Islet of Langerhans (tissue), 1 donor: ENCODE measurements around the gene CD72.

Experiments
- FAIRE-seq: peaks from one replicate; lab custom pipeline; 2011; peaks lifted over from hg19 to GRCh38; lab: Jason Lieb, UNC

Gene CD72

DNA sequence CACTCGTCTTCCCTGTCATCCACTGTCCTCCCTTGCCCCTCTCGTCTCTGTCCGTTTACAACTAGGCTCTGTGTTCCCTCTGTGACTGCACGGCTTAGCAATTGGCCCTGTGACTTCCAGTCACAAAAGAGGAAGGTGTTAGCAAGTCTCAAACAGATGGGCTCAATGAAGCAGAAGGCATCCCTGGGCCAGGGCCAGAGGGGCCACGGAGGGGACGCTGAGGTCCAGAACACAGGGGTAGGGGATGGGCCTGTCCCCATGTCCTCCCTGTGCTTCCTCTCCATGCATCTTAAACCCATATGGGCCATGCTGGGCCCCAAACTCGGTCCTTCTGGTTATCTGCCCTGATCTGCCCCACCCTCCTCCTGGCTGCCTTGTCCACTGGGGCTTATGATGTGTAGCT, at the start of gene CD72:
TSS of gene CD72 (minus strand) at position 89 of the 403 bp plus-strand sequence. CDS start 110 bp downstream, outside the sequence.
- FAIRE-seq: no peak

- FAIRE-seq: no peak
These were observed 49.7 kb upstream of the CD72 start for GRCh38 chr9:35667939-35668338.

GRCh38 chr9:35666549-35666948, 48.3 kb upstream of the CD72 start:
- FAIRE-seq: no peak

DNA sequence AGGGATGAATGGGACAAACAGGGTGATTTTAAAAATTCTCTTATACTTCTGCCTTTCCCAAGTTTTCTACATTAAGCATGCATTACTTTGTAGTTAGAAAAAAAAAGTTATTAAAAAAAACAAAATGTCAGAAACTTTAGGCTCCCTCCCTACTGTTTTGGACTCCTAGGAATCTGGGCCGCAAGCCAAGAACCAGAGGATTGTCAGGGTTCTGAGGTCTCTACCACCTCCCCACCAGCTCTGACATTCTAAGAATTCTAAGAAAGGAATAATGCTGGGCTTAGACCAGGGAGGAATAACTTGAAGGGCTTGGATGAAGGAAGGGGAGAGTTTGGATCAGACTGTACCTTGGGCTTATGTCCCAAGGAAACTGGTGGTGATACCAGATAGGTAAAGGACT, 47.8 kb upstream of the CD72 start:
- no peak for FAIRE-seq

- FAIRE-seq: no peak
These were observed 47.2 kb upstream of the CD72 start for GRCh38 chr9:35665471-35665818.

DNA sequence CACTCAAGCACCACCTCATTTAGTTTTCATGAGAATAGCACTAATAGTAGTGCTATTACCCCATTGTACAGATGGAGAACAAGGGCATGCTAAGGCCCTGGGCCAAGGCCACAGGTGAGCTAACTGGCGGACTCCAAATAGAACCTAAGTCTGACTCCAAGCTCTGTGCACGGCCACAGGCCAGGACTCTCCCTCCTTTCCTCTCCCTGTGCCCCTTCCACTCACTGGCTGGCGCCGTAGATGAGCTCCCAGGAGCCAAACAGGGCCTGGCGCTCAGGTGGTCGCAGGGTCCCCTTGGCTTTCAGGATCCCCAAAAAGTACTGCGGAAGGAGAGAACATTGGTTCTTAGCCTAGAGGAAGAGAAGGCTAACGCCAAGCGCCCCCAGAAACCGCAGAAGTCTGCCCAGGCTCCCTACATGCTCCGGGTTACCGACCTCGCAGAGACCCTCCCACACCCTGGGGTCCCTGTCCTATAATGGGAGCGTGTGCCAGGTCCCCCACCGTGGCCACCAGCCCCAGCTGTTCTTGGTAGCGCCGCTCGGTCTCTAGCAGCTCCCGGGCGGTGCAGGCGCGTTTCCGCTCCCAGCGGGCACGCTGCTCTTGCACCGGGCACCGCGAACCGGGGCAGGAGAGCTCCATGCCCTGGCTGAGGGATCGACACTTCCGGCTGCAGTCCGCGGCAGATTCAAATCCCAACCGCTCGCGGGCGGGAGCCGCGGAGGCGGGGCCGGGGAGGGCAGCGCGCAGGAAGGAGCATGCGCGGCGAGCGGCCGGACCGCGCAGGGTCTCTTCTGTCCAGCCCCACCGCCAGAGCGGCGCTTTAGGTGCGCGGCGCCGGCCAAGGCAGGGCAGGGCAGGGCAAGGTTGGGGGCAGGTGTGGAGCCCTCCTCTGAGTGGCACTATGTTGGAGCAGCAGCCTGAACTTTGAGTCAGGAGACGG, 46.6 kb upstream of the CD72 start, which contains the start of gene ARHGEF39:
TSS of gene ARHGEF39 (minus strand) at position 665 of the 940 bp plus-strand sequence. CDS start at position 639, 26 bp downstream.
- FAIRE-seq: no peak

DNA sequence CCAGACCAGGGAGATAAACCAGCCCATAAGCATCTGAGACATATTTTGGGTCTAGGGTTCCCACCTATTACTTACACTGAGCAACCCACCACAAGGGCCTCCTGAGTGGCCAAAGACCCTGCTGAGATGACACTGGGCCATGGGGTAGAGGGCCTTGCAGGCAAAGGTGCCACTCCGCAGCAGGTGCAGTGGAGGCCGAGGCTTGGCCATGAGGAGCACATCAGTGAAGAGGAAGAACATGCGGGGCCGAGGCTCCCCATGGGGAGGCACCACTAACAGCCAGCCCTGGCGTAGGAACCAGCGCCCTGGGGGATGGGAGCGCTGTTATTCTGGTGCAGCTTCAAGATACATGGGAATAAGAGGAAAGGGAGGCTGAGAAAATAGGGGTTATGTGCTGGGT, 44.2 kb upstream of the CD72 start:
- no peak for FAIRE-seq

DNA sequence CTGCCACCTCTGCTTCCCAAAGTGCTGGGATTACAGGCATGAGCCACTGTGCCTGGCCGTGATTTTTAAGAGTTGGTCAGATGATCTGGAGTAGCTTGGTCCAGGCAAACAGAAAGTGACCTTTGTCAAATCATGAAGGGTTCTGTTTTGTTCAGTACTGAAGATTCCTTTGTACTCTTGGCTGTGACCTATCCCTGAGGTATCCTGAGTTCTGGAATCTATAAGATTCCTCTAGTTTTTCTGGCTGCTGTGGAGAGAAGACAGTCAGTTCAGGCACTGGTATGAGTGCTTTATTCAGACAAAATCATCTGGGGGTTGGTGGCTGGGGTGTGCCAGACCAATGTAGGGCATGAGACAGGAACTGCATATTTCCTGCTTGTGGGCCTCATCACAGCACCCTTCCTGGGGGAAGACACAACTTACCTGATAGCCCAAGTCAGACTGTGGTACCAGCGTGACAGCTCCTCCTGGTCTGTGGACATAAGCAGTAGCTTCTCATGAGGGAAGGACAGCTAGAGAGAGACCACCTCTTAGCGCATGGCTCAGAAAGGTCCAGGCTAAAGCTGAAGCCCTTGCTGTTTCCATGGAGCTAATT, 43.6 kb upstream of the CD72 start:
- FAIRE-seq: no peak

GRCh38 chr9:35660966-35661415, 42.8 kb upstream of the CD72 start:
- no peak for FAIRE-seq

GRCh38 chr9:35659340-35659739, 41.1 kb upstream of the CD72 start:
- no peak for FAIRE-seq

GRCh38 chr9:35658968-35659220, 40.7 kb upstream of the CD72 start:
- FAIRE-seq: no peak

- no peak for FAIRE-seq
These were observed 40.1 kb upstream of the CD72 start, which contains the start of gene CCDC107 for GRCh38 chr9:35658137-35658967. TSS of gene CCDC107 (plus strand) at chr9:35658292. CDS start at chr9:35658380, 88 bp downstream.

- FAIRE-seq: peak; percentile 89
These were observed 39.4 kb upstream of the CD72 start, which contains the start of gene RMRP for GRCh38 chr9:35657546-35658136. TSS of gene RMRP (minus strand) at chr9:35658019.

DNA sequence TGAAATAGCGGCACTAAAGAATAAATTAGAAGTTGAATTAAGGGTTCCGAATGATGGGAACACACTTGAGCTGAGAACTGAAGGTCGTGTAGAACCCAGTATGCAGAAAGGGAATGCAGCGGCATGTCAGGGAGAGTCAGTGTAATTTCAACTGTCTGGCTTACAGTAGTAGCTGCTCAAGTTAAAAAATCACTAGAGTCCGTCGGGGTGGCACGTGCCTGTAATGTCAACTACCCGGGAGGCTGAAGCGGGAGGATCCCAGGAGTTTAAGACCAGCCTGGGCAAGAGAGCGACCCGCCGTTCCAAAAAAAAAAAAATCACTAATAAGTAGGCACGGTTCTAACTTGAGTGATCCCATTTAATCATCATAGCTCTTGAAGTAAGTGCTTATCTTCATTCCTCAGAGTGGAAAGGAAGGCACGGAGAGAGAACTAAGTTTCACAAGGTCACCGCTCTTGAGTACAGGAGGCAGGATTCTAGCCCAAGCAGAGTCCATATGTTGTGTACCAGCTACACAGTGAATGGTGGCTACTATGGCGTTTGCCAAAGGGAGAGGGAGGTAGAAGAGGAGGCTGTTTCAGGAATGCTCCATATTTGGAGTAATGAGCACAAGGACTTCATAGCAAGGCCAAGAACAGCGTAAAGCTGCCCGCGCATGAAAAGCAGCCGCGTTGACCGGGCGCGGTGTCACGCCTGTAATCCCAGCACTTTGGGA, 38.8 kb upstream of the CD72 start:
- FAIRE-seq: no peak

- FAIRE-seq: no peak
These were observed 38.1 kb upstream of the CD72 start for GRCh38 chr9:35656348-35656747.

DNA sequence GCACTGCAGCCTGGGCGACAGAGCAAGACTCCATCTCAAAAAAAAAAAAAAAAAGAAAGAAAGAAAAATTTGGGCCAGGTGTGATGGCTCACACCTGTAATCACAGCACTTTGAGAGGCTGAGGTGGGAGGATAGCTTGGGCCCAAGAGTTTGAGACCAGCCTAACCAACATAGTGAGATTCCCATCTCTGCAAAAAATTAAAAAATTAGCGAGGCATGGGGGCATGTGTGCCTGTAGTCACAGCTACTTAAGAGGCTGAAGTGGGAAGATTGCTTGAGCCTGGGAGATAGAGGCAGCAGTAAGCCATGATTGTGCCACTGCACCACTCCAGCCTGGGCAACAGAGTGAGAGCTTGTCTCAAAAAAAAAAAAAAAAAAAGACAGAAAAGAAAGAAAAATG, 35.4 kb upstream of the CD72 start:
- FAIRE-seq: no peak

DNA sequence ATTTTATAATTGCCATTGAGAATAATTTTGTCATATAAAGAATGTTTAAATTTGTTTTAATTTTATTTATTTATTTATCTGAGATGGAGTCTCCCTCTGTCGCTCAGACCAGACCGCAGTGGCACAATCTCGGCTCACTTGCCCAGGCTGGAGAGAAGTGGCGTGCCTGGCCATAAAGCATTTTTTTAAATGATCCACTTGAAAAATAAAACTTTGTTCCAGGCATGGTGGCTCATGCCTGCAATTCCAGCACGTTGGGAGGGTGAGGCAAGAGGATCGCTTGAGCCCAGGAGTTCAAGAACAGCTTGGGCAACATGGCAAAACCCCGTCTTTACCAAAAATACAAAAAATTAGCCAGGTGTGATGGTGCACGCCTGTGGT, 34.6 kb upstream of the CD72 start:
- FAIRE-seq: no peak

GRCh38 chr9:35651956-35652828, 34.0 kb upstream of the CD72 start:
- FAIRE-seq: peak; percentile 94

DNA sequence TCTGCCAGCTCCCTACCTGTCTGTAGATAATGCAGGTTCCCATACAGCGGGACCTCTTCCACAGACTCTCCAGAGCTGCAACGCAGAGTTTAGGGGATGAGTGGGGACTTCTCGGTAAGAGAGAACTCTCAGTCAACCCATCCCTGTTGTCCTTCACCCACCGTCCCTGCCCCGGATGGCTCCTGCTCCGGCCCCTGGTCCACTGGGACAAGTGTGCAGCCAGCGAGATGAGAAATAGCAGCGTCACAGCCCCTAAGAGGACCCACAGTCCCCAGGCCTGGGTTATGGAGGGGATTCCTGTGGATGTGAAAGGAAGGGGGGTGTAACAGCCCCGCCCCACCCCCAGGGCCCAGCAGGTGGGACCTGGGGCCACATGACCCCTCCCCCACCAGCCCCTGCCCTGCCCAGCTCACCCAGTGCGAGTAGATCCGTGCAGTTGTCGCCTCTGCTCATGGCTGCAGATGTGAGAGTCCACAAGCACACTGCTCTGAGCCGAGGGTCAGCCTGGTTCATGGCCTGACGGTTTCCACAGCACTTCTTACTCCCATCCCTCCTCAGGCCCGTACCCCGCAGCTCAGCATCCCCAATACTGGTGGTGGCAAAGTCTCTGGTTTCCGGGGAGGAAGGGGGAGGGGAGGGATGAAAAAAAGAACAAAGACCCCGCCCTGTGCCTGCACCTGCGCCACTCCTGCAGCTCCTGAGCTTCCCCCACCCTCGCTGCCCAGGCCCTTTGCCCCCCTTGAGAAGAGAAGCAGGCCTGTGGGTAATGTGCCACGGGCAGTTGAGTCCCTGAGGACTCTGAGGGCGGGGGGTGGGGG, 32.3 kb upstream of the CD72 start, which contains the start of gene SIT1:
TSS of gene SIT1 (minus strand) at position 591 of the 818 bp plus-strand sequence. CDS start at position 513, 78 bp downstream.
- FAIRE-seq: no peak
